Measurements from ENCODE around the gene EVI5L. TPM values are rescaled to one million over a fixed set of nuclear protein-coding genes. Genes with fewer than 3 reads are reported as not detected.

EVI5L gene
- total and polyA plus RNA-seq, 3 donors from 2014 or later: 45.8 to 69.3 (median 68.9) TPM

GRCh38 chr19:7912144-7912696, 82.2 kb downstream of the EVI5L start:
- Histone ChIP-seq H3K27ac (no peak overlapping the region), H3K27me3 (no peaks in the 10 kb centered on the region), H3K4me3 (no peak overlapping the region), H3K36me3 (ENCODE audit: low read depth, missing control alignments) (no peaks in the 10 kb centered on the region), H3K4me1 (peaks cover 9% of the 10 kb centered on the region), H3K9me3 (no peaks in the 10 kb centered on the region)
- 88 to 90% methylated on average over 12 to 27 of the region's 31 CpGs for WGBS, 2 donors
- intact Hi-C loops (cut with DNase I; ENCODE audit: low total_unique reads): no loop called here
- TF ChIP-seq POLR2A (IDR thresholded peaks at IDR 0.05): no peak
- TF ChIP-seq CTCF (IDR thresholded peaks at IDR 0.05): no peak
- no peak for DNase-seq

- no peaks in the 10 kb centered on the region for H3K9me3 ChIP-seq
- DNase-seq: no peak
- H3K4me1 ChIP-seq: peaks cover 13% of the 10 kb centered on the region
- no peaks in the 10 kb centered on the region for H3K27me3 ChIP-seq
- intact Hi-C loops (cut with DNase I; ENCODE audit: low total_unique reads): no loop called here
- no peaks in the 10 kb centered on the region for H3K36me3 ChIP-seq (ENCODE audit: low read depth, missing control alignments)
- no peak overlapping the region for H3K4me3 ChIP-seq
- H3K27ac ChIP-seq: no peak overlapping the region
- TF ChIP-seq POLR2A (IDR thresholded peaks at IDR 0.05): no peak
- TF ChIP-seq CTCF (IDR thresholded peaks at IDR 0.05): no peak
- 91 to 94% methylated on average over 38 to 39 of the region's 39 CpGs for WGBS, 2 donors
These were observed 82.9 kb downstream of the EVI5L start for GRCh38 chr19:7912697-7913564.

DNA sequence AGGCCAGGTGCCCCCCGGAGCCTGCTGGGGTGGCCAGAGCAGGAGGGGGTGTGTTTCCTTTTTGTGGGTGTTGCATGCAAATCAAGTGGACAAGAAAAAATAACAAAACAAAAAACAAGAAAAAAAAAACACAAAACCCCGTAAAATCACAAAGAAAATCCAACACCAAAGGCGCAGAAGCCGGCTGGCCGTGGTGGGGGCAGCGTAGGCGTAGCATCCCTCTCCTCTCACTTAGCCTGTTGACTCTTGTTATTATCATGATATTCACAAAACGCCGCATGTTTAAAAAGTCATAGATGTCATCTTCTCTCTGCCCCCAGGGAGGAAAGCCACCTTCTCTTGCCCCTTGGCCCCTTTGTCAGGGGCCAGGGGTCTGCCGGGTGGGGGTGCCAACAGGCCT, 83.6 kb downstream of the EVI5L start:
- DNase-seq: no peak
- whole genome bisulfite sequencing, 2 donors: 82 to 92% methylated on average over 10 of the region's 10 CpGs
- no peak for TF ChIP-seq POLR2A (IDR thresholded peaks at IDR 0.05)
- TF ChIP-seq CTCF (IDR thresholded peaks at IDR 0.05): no peak
- H3K27ac ChIP-seq: no peak overlapping the region
- H3K36me3 ChIP-seq (ENCODE audit: low read depth, missing control alignments): no peaks in the 10 kb centered on the region
- intact Hi-C loops (cut with DNase I; ENCODE audit: low total_unique reads): no loop called here
- H3K27me3 ChIP-seq: no peaks in the 10 kb centered on the region
- no peaks in the 10 kb centered on the region for H3K9me3 ChIP-seq
- H3K4me1 ChIP-seq: peaks cover 10% of the 10 kb centered on the region
- H3K4me3 ChIP-seq: no peak overlapping the region

- 54 to 69% methylated on average over 7 to 12 of the region's 12 CpGs for WGBS, 2 donors
- Histone ChIP-seq H3K36me3 (ENCODE audit: low read depth, missing control alignments) (no peaks in the 10 kb centered on the region), H3K27me3 (no peaks in the 10 kb centered on the region), H3K27ac (no peak overlapping the region), H3K4me1 (peaks cover 10% of the 10 kb centered on the region), H3K4me3 (no peak overlapping the region), H3K9me3 (no peaks in the 10 kb centered on the region)
- TF ChIP-seq CTCF (IDR thresholded peaks at IDR 0.05): no peak
- no peak for DNase-seq
- intact Hi-C loops (cut with DNase I; ENCODE audit: low total_unique reads): no loop called here
These were observed 84.1 kb downstream of the EVI5L start for GRCh38 chr19:7914099-7914498.

Other genes starting within 250 kb of the EVI5L start
- gene CAMSAP3, start 234.4 kb upstream of the EVI5L start, total RNA-seq: 100 to 1,000 TPM in 1 of 2 donors, 10 to 100 TPM in 1; 64.7 to 104 TPM
- gene CAMSAP3, start 234.4 kb upstream of the EVI5L start, polyA plus RNA-seq (ENCODE audit: insufficient read depth, low read depth, low replicate concordance): 32.4 TPM
- 100 to 1,000 TPM in 1 of 2 donors, 10 to 100 TPM in 1; 97.2 to 128 TPM for gene XAB2, start 200.7 kb upstream of the EVI5L start, total RNA-seq
- 90.3 TPM for gene XAB2, start 200.7 kb upstream of the EVI5L start, polyA plus RNA-seq (ENCODE audit: insufficient read depth, low read depth, low replicate concordance)
- 10 to 100 TPM; 25.3 to 26.9 TPM for gene PET100, start 200.4 kb upstream of the EVI5L start, total RNA-seq
- 64.0 TPM for gene PET100, start 200.4 kb upstream of the EVI5L start, polyA plus RNA-seq (ENCODE audit: insufficient read depth, low read depth, low replicate concordance)
- 100 to 1,000 TPM in 1 of 2 donors, 10 to 100 TPM in 1; 38.2 to 130 TPM for gene PCP2, start 196.5 kb upstream of the EVI5L start, total RNA-seq
- 164 TPM for gene PCP2, start 196.5 kb upstream of the EVI5L start, polyA plus RNA-seq (ENCODE audit: insufficient read depth, low read depth, low replicate concordance)
- 100 to 1,000 TPM; 155 to 156 TPM for gene STXBP2, start 193.1 kb upstream of the EVI5L start, total RNA-seq
- gene STXBP2, start 193.1 kb upstream of the EVI5L start, polyA plus RNA-seq (ENCODE audit: insufficient read depth, low read depth, low replicate concordance): 135 TPM
- gene RETN, start 161.2 kb upstream of the EVI5L start, total RNA-seq: not detected
- 1.9 TPM for gene RETN, start 161.2 kb upstream of the EVI5L start, polyA plus RNA-seq (ENCODE audit: insufficient read depth, low read depth, low replicate concordance)
- gene MCEMP1, start 153.1 kb upstream of the EVI5L start, total RNA-seq: not detected
- gene MCEMP1, start 153.1 kb upstream of the EVI5L start, polyA plus RNA-seq (ENCODE audit: insufficient read depth, low read depth, low replicate concordance): not detected
- gene TRAPPC5, start 149.4 kb upstream of the EVI5L start, total RNA-seq: 100 to 1,000 TPM; 194 to 226 TPM
- gene TRAPPC5, start 149.4 kb upstream of the EVI5L start, polyA plus RNA-seq (ENCODE audit: insufficient read depth, low read depth, low replicate concordance): 214 TPM
- gene FCER2, start 128.1 kb upstream of the EVI5L start, total RNA-seq: under 1 TPM; 0.79 to 0.87 TPM
- gene FCER2, start 128.1 kb upstream of the EVI5L start, polyA plus RNA-seq (ENCODE audit: insufficient read depth, low read depth, low replicate concordance): 1.1 TPM
- gene CLEC4G, start 98.1 kb upstream of the EVI5L start, total RNA-seq: 1 to 10 TPM in 1 of 2 donors, not detected in 1; 1.2 TPM
- gene CLEC4G, start 98.1 kb upstream of the EVI5L start, polyA plus RNA-seq (ENCODE audit: insufficient read depth, low read depth, low replicate concordance): 0.71 TPM
- under 1 TPM; 0.55 to 0.74 TPM for gene CD209, start 82.7 kb upstream of the EVI5L start, total RNA-seq
- gene CD209, start 82.7 kb upstream of the EVI5L start, polyA plus RNA-seq (ENCODE audit: insufficient read depth, low read depth, low replicate concordance): 5.0 TPM
- gene CLEC4M, start 67.0 kb upstream of the EVI5L start, total RNA-seq: 10 to 100 TPM in 1 of 2 donors, 1 to 10 TPM in 1; 9.4 to 14.9 TPM
- gene CLEC4M, start 67.0 kb upstream of the EVI5L start, polyA plus RNA-seq (ENCODE audit: insufficient read depth, low read depth, low replicate concordance): 14.5 TPM
- gene PRR36, start 44.2 kb downstream of the EVI5L start, total RNA-seq: 1 to 10 TPM; 2.9 to 3.3 TPM
- gene PRR36, start 44.2 kb downstream of the EVI5L start, polyA plus RNA-seq (ENCODE audit: insufficient read depth, low read depth, low replicate concordance): 0.50 TPM
- 1 to 10 TPM in 1 of 2 donors, under 1 TPM in 1; 0.79 to 1.4 TPM for gene LRRC8E, start 58.3 kb downstream of the EVI5L start, total RNA-seq
- 0.92 TPM for gene LRRC8E, start 58.3 kb downstream of the EVI5L start, polyA plus RNA-seq (ENCODE audit: insufficient read depth, low read depth, low replicate concordance)
- gene MAP2K7, start 73.7 kb downstream of the EVI5L start, total RNA-seq: 10 to 100 TPM; 30.6 to 44.0 TPM
- 34.8 TPM for gene MAP2K7, start 73.7 kb downstream of the EVI5L start, polyA plus RNA-seq (ENCODE audit: insufficient read depth, low read depth, low replicate concordance)
- 1 to 10 TPM in 1 of 2 donors, not detected in 1; 2.2 TPM for gene TGFBR3L, start 84.6 kb downstream of the EVI5L start, total RNA-seq
- gene TGFBR3L, start 84.6 kb downstream of the EVI5L start, polyA plus RNA-seq (ENCODE audit: insufficient read depth, low read depth, low replicate concordance): 1.2 TPM
- 10 to 100 TPM; 72.5 to 88.6 TPM for gene SNAPC2, start 90.1 kb downstream of the EVI5L start, total RNA-seq
- gene SNAPC2, start 90.1 kb downstream of the EVI5L start, polyA plus RNA-seq (ENCODE audit: insufficient read depth, low read depth, low replicate concordance): 51.9 TPM
- gene CTXN1, start 95.9 kb downstream of the EVI5L start, total RNA-seq: 10 to 100 TPM; 40.1 to 67.2 TPM
- gene CTXN1, start 95.9 kb downstream of the EVI5L start, polyA plus RNA-seq (ENCODE audit: insufficient read depth, low read depth, low replicate concordance): 19.4 TPM
- 10 to 100 TPM; 68.0 to 71.2 TPM for gene TIMM44, start 113.4 kb downstream of the EVI5L start, total RNA-seq
- 33.8 TPM for gene TIMM44, start 113.4 kb downstream of the EVI5L start, polyA plus RNA-seq (ENCODE audit: insufficient read depth, low read depth, low replicate concordance)
- 10 to 100 TPM; 75.7 to 84.8 TPM for gene ELAVL1, start 175.4 kb downstream of the EVI5L start, total RNA-seq
- gene ELAVL1, start 175.4 kb downstream of the EVI5L start, polyA plus RNA-seq (ENCODE audit: insufficient read depth, low read depth, low replicate concordance): 128 TPM
- gene CCL25, start 222.5 kb downstream of the EVI5L start, total RNA-seq: 1 to 10 TPM in 1 of 2 donors, not detected in 1; 1.7 TPM
- 0.47 TPM for gene CCL25, start 222.5 kb downstream of the EVI5L start, polyA plus RNA-seq (ENCODE audit: insufficient read depth, low read depth, low replicate concordance)